ENCODE data around the gene CSNK1G3. TPM values are rescaled to one million over a fixed set of nuclear protein-coding genes. Genes with fewer than 3 reads are reported as not detected.

Gene CSNK1G3
- total and polyA plus RNA-seq, 2 experiments from 2014 or later: 19.6 to 65.1 TPM

- DNase-seq (ENCODE audit: low spot score): no peak
- H4K20me1 ChIP-seq (replicated peaks; ENCODE audit: insufficient read depth): no peaks in the 10 kb centered on the region
- Mint-ChIP-seq H3K4me1 (peaks cover under 1% of the 10 kb centered on the region; the same call in 1 of the 3 replicates), H3K27me3 (ENCODE audit: insufficient read depth, low read depth, poor library complexity) (no peaks in the 10 kb centered on the region), H3K27ac (no peak overlapping the region), H3K9me3 (peaks cover 26% of the 10 kb centered on the region; the same call in 2 of the 3 replicates), H3K36me3 (ENCODE audit: low read depth) (peaks cover 21% of the 10 kb centered on the region; the same call in 2 of the 3 replicates), H3K4me3 (no peak overlapping the region)
- TF ChIP-seq CTCF (conservative IDR thresholded peaks at IDR 0.05; ENCODE audit: low read depth in 2 of 2) (peak; percentile 20 to 27; a peak in 2 of 4 replicates), POLR2AphosphoS5 (IDR thresholded peaks at IDR 0.05; ENCODE audit: low read depth) (no peak)
- no peak overlapping the region for H3K27ac ChIP-seq (ENCODE audit: low read depth)
- no peak overlapping the region for H3K4me2 ChIP-seq
- ATAC-seq: no peak
- no peak overlapping the region for H2AFZ ChIP-seq
- H3K9me2 ChIP-seq (ENCODE audit: insufficient read depth): peaks cover 4% of the 10 kb centered on the region; the same call in 1 of the 2 replicates
- no peaks in the 10 kb centered on the region for H3K4me1 ChIP-seq (ENCODE audit: insufficient read depth)
- no peaks in the 10 kb centered on the region for H3K27me3 ChIP-seq (ENCODE audit: insufficient read depth)
- peaks cover 5% of the 10 kb centered on the region; the same call in 1 of the 2 replicates for H3K36me3 ChIP-seq (ENCODE audit: insufficient read depth)
- H3K4me3 ChIP-seq: no peak overlapping the region
- no peaks in the 10 kb centered on the region for H3F3A ChIP-seq (replicated peaks; ENCODE audit: low read depth)
- no peaks in the 10 kb centered on the region for H3K79me2 ChIP-seq (replicated peaks; ENCODE audit: insufficient read depth)
Observed at GRCh38 chr5:123665822-123666371, 153.9 kb downstream of the CSNK1G3 start.

Other genes with a start within 250 kb of the CSNK1G3 start
- gene CEP120, start 88.8 kb upstream of the CSNK1G3 start, total RNA-seq (2014; rRNA removed; shearing (Covaris generic)): 13.9 and 16.3 TPM in 2 replicates
- 2.9 and 4.9 TPM in 2 replicates for gene CEP120, start 88.8 kb upstream of the CSNK1G3 start, polyA plus RNA-seq (2016; fragmentation: Nextera tagmentation; extraction: Ambion mirVana)